Ovary (tissue), 9 donors: Measurements from ENCODE around the gene TTC9. TPM values are rescaled to one million over a fixed set of nuclear protein-coding genes. Genes with fewer than 3 reads are reported as not detected.

Experiments used
- DNase-seq, 5 donors: peaks; one replicate each; pipeline ENCODE4 v3.0.0-alpha.2; 2019 to 2020
- H3K27ac ChIP-seq, 2 donors: fragments of 200-600 bp; one replicate each; pipeline versions ENCODE4 v1.5.1 to v1.8.0; 2019 to 2022
- H3K27me3 ChIP-seq: fragments of 200-600 bp; one replicate; pipeline ENCODE4 v1.8.0; 2022
- H3K36me3 ChIP-seq: fragments of 200-600 bp; sonication (generic); one replicate; pipeline ENCODE4 v1.5.1; 2019
- H3K4me1 ChIP-seq: one replicate; pipeline ENCODE4 v1.8.1; 2013; ENCODE audit warnings: mild to moderate bottlenecking, moderate library complexity; ENCODE audit not compliant: insufficient read depth
- H3K4me3 ChIP-seq: fragments of 200-600 bp; sonication (generic); one replicate; pipeline ENCODE4 v1.5.1; 2017
- H3K9me3 ChIP-seq, 2 donors: fragments of 200-600 bp in 1 of 2; sonication (generic) in 1 of 2; one replicate each; pipeline versions ENCODE4 v1.5.1 to v1.8.1; 2013 to 2019; ENCODE audit warnings: mild to moderate bottlenecking in 1 of 2, moderate library complexity in 1 of 2
- CTCF ChIP-seq, 3 donors: fragments of 450-650 bp in 2 of 3; fragments of 200-600 bp in 1 of 3; IDR thresholded peaks; one replicate each; pipeline versions ENCODE4 v1.5.1 to v1.8.0; 2016 to 2022; ENCODE audit warnings: antibody characterized with exemption in 3 of 3, mild to moderate bottlenecking in 1 of 3
- EP300 ChIP-seq: sonication (generic); formaldehyde crosslinking; IDR thresholded peaks from one replicate; pipeline ENCODE4 v1.6.1; 2017; ENCODE audit warnings: antibody characterized with exemption
- POLR2A ChIP-seq: fragments of 450-650 bp; IDR thresholded peaks from one replicate; pipeline ENCODE4 v1.6.1; 2017; ENCODE audit warnings: antibody characterized with exemption, mild to moderate bottlenecking, moderate library complexity
- WGBS, 3 donors: extraction: QIAGEN DNeasy Blood & Tissue Kit in 1 of 3; methylation state at CpG; one replicate each; pipeline versions ENCODE4 v1.1.5 to v1.1.7; 2013 to 2017; 5-methylcytosine and 5-hydroxymethylcytosine counted together
- intact Hi-C, 4 donors: fragments of 100-400 bp; cut with DNase I; formaldehyde crosslinking; loops; one replicate each; pipeline versions ENCODE4 v1.11.0 to v1.15.1; 2022 to 2023
- polyA plus RNA-seq, 2 donors: library from polyadenylated mRNA; stranded (reverse); fragments of 200-250 nt in 1 of 2; fragments of 350-450 nt in 1 of 2; fragmentation: Illumina TruSeq in 1 of 2; extraction: RNeasy Lipid Tissue Mini Kit (QIAGEN cat#74804) in 1 of 2; gene quantifications; one replicate each; pipeline ENCODE4 v1.2.3, GENCODE V29; 2013 to 2014
- total RNA-seq, 7 donors: library from RNA; depleted of rRNA in 2 of 7; stranded (reverse); fragments of >200 nt in 2 of 7; fragmentation: NEBNext Ultra II Directional in 3 of 7; extraction: Animal tissue kit (Norgen Biotek cat#: 25700) in 3 of 7; gene quantifications; one replicate each; pipeline versions ENCODE4 v1.1.0 to v1.2.4, GENCODE V29; 2016 to 2023
- donor health status: DM: no; HTN: no; CAD: no; lungs with moderate emphysema.
- donor health status: DM: no; HTN: no; CAD: no.
- donor health status: Bipolar disorder and iron deficiency.
- donor health status: DM: yes; HTN: yes; CAD: no.
- donor health status: DM: no; HTN: no; CAD: no.
- donor health status: DM: yes; HTN: yes; CAD: no.

The TTC9 gene
- total and polyA plus RNA-seq, 9 donors = 0.05 to 7.1 (median 0.64) TPM

GRCh38 chr14:70646705-70647104, 5.0 kb downstream of the TTC9 start:
- Histone ChIP-seq H3K27me3 (no peaks in the 10 kb centered on the region), H3K4me1 (peaks cover 3% of the 10 kb centered on the region), H3K36me3 (no peaks in the 10 kb centered on the region), H3K27ac (no peak overlapping the region), H3K4me3 (no peak overlapping the region), H3K9me3 (no peaks in the 10 kb centered on the region)
- intact Hi-C loops = no loop called here
- DNase-seq = no peak
- TF ChIP-seq CTCF (IDR thresholded peaks at IDR 0.05) = no peak
- no peak for TF ChIP-seq POLR2A
- TF ChIP-seq EP300 = no peak
- WGBS, 3 donors = 64 to 72% (median 71%) methylated on average over 2 of the region's 2 CpGs

- H3K27ac ChIP-seq = no peak overlapping the region
- no peak overlapping the region for H3K4me3 ChIP-seq
- TF ChIP-seq POLR2A (no peak), EP300 (no peak), CTCF (IDR thresholded peaks at IDR 0.05) (no peak)
- intact Hi-C loops = no loop called here
- no peaks in the 10 kb centered on the region for H3K36me3 ChIP-seq
- no peaks in the 10 kb centered on the region for H3K4me1 ChIP-seq
- H3K27me3 ChIP-seq = no peaks in the 10 kb centered on the region
- no peak for DNase-seq
- H3K9me3 ChIP-seq = no peaks in the 10 kb centered on the region
Observed at GRCh38 chr14:70648346-70648745, 6.6 kb downstream of the TTC9 start.

DNA sequence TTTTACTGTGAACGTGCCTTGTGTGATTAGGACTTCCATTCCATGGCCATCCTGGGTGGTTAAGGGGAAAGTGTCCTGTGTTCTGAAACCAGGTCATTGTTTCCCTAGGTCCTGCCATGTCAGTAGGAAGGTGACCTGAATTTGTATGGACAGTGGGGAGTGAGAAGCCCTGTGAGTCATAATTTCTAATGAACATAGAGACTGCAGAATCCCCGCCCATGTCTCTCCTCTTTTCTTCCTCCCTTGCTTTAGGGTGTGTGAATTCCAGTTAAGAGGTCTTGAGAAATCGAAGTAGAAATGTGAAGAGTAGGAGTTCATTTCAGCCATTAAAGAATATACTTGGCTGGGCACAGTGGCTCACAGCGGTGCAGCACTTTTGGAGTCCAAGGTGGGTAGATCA, 8.1 kb downstream of the TTC9 start:
- Histone ChIP-seq H3K4me3 (no peak overlapping the region), H3K27ac (no peak overlapping the region), H3K36me3 (no peaks in the 10 kb centered on the region), H3K9me3 (no peaks in the 10 kb centered on the region), H3K4me1 (no peaks in the 10 kb centered on the region), H3K27me3 (no peaks in the 10 kb centered on the region)
- WGBS, 3 donors = 84 to 87% (median 84%) methylated on average over 4 of the region's 4 CpGs
- TF ChIP-seq POLR2A (no peak), CTCF (IDR thresholded peaks at IDR 0.05) (no peak), EP300 (no peak)
- intact Hi-C loops = no loop called here
- DNase-seq = no peak

- Histone ChIP-seq H3K27ac (no peak overlapping the region), H3K36me3 (no peaks in the 10 kb centered on the region), H3K9me3 (no peaks in the 10 kb centered on the region), H3K4me1 (no peaks in the 10 kb centered on the region), H3K4me3 (no peak overlapping the region), H3K27me3 (no peaks in the 10 kb centered on the region)
- DNase-seq = no peak
- intact Hi-C loops = no loop called here
- WGBS, 3 donors = 83 to 94% (median 92%) methylated on average over 5 of the region's 5 CpGs
- TF ChIP-seq CTCF (IDR thresholded peaks at IDR 0.05) (no peak), EP300 (no peak), POLR2A (no peak)
Observed at GRCh38 chr14:70651522-70651921, 9.8 kb downstream of the TTC9 start.

DNA sequence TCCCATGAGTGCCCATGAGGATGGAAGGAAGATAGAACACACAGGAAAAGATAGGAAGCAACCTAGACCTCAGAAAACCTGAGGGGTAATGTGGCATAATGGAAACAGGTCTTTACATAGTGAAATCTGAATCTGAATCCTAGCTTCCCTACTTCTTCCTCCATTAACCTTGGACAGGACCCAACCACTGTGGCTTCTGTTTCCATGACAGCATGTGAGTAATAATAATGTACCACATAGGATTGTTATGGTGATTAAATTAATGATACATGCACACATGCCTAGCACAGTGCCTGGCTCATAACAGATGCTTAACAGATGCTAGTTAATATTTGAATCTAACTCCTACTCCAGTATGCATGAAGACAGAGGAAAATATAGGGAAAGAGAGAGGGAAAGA, 11.2 kb downstream of the TTC9 start:
- Histone ChIP-seq H3K9me3 (no peaks in the 10 kb centered on the region), H3K27ac (no peak overlapping the region), H3K4me3 (no peak overlapping the region), H3K27me3 (no peaks in the 10 kb centered on the region), H3K36me3 (no peaks in the 10 kb centered on the region), H3K4me1 (no peaks in the 10 kb centered on the region)
- TF ChIP-seq POLR2A = no peak
- no peak for TF ChIP-seq CTCF (IDR thresholded peaks at IDR 0.05)
- no peak for TF ChIP-seq EP300
- intact Hi-C loops = no loop called here
- no peak for DNase-seq
